ENCODE data around the gene DAB1. TPM values are rescaled to one million over a fixed set of nuclear protein-coding genes. Genes with fewer than 3 reads are reported as not detected.

The DAB1 gene
- total and polyA plus RNA-seq, 2 of the 8 experiments (the other 6 are each of a cell fraction or from before 2014, with no cell fraction given) = 4.4 to 11.8 TPM

DNA sequence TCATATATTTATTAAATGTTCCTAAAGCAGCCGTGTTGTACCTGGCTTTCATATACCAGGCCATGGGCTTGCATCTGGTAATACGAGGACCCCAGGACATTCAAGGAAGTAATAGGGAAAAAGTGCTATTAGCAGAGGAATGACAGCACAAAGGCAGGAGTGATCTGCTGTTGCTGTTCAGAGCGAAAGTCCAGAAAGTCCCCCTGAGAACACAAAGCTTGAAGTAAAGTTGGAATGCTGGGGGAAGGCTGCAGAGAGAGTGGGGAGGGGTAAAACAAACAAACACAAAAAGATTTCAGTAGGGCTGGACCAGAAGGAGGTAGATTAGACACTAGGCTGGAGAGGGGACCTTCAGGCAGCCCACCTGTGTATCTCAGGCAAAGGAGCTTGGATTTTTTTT, 363.4 kb downstream of the DAB1 start (continued):
- TF ChIP-seq TAF1 (IDR thresholded peaks at IDR 0.05; ENCODE audit: low read depth, low read length) (no peak), RXRA (IDR thresholded peaks at IDR 0.05; ENCODE audit: insufficient read depth, low read depth, low read length) (no peak)

Measured in H1 (cell line).